Measurements from ENCODE around the gene DGKG.

The DGKG gene

GRCh38 chr3:186361762-186362536 is at the start of gene DGKG:
Gene DGKG, minus strand, starts transcription at chr3:186362234. Its CDS starts 41,775 bp downstream, at chr3:186320459.
- DNase-seq (ENCODE audit: low read depth) = no peak

GRCh38 chr3:186411089-186411488 is 49.1 kb upstream of the DGKG start:
- no peak for DNase-seq (ENCODE audit: low read depth)

- DNase-seq (ENCODE audit: low read depth) = no peak
Measured at GRCh38 chr3:186406669-186407635, 44.9 kb upstream of the DGKG start.

- no peak for DNase-seq (ENCODE audit: low read depth)
Measured at GRCh38 chr3:186401556-186401955, 39.5 kb upstream of the DGKG start.

- peak; percentile 21 for DNase-seq (ENCODE audit: low read depth)
Measured at GRCh38 chr3:186400662-186401061, 38.6 kb upstream of the DGKG start.

- DNase-seq (ENCODE audit: low read depth) = no peak
Measured at GRCh38 chr3:186400026-186400425, 38.0 kb upstream of the DGKG start.

GRCh38 chr3:186394566-186395217 is 32.7 kb upstream of the DGKG start:
- no peak for DNase-seq (ENCODE audit: low read depth)

- no peak for DNase-seq (ENCODE audit: low read depth)
Measured at GRCh38 chr3:186386883-186387560, 25.0 kb upstream of the DGKG start.

- no peak for DNase-seq (ENCODE audit: low read depth)
Measured at GRCh38 chr3:186385856-186386602, 24.0 kb upstream of the DGKG start.

- DNase-seq (ENCODE audit: low read depth) = no peak
Measured at GRCh38 chr3:186383026-186383993, 21.3 kb upstream of the DGKG start.

- DNase-seq (ENCODE audit: low read depth) = no peak
Measured at GRCh38 chr3:186382217-186382885, 20.3 kb upstream of the DGKG start.

- no peak for DNase-seq (ENCODE audit: low read depth)
Measured at GRCh38 chr3:186381424-186382216, 19.6 kb upstream of the DGKG start.

- peak; percentile 45 for DNase-seq (ENCODE audit: low read depth)
Measured at GRCh38 chr3:186380622-186381380, 18.8 kb upstream of the DGKG start.

- no peak for DNase-seq (ENCODE audit: low read depth)
Measured at GRCh38 chr3:186375443-186375842, 13.4 kb upstream of the DGKG start.

GRCh38 chr3:186374376-186374775 is 12.3 kb upstream of the DGKG start:
- no peak for DNase-seq (ENCODE audit: low read depth)

- no peak for DNase-seq (ENCODE audit: low read depth)
Measured at GRCh38 chr3:186369217-186369616, 7.2 kb upstream of the DGKG start.

- no peak for DNase-seq (ENCODE audit: low read depth)
Measured at GRCh38 chr3:186368717-186369116, 6.7 kb upstream of the DGKG start.

GRCh38 chr3:186368176-186368575 is 6.1 kb upstream of the DGKG start:
- DNase-seq (ENCODE audit: low read depth) = no peak
